IMR-90 (cell line): ENCODE data around the gene PCDHGB5. TPM values are rescaled to one million over a fixed set of nuclear protein-coding genes. Genes with fewer than 3 reads are reported as not detected.

Experiments
- ATAC-seq: fragments of 200-7000 bp; cut with Tn5 transposase; 2 replicates; pipeline ENCODE4 v1.9.1; 2020; ENCODE audit warnings: low read depth, mild to moderate bottlenecking, moderate library complexity
- BruUV-seq: library from RNA; stranded (reverse); fragments of 400-500 nt; replicated peaks from 2 replicates; lab custom pipeline; 2021; lab: Mats Ljungman, UMichigan
- CTCF ChIA-PET: fragments of 300-600 bp; formaldehyde crosslinking; extraction: SDS; loops from one replicate; lab custom pipeline; 2021; ENCODE audit warnings: antibody characterized with exemption; lab: Yijun Ruan, JAX
- POLR2A ChIA-PET: fragments of 300-600 bp; sonication (Branson Sonifier 250); formaldehyde crosslinking; loops from one replicate; lab custom pipeline; 2022; ENCODE audit warnings: antibody characterized with exemption; ENCODE audit not compliant: unreplicated experiment; lab: Charles Lee
- DNase-seq: peaks from one replicate; pipeline ENCODE4 v3.0.0; 2013
- H2AFZ ChIP-seq: replicated peaks from 2 replicates; pipeline ENCODE3; 2013; ENCODE audit warnings: low read length, mild to moderate bottlenecking; ENCODE audit not compliant: poor library complexity
- H2AK5ac ChIP-seq: 2 replicates; pipeline ENCODE4 v1.6.1; 2013; ENCODE audit warnings: low read depth, low read length, inconsistent platforms
- H2AK9ac ChIP-seq: replicated peaks from 2 replicates; pipeline ENCODE3; 2013; ENCODE audit warnings: mild to moderate bottlenecking, low read depth, low read length, moderate library complexity; ENCODE audit not compliant: poor library complexity
- H2BK120ac ChIP-seq: 2 replicates; pipeline ENCODE4 v1.6.1; 2013; ENCODE audit warnings: low read depth, low read length, inconsistent platforms
- H2BK15ac ChIP-seq: 3 replicates; pipeline ENCODE4 v1.6.1; 2013; ENCODE audit warnings: low read depth, low read length, inconsistent platforms
- H2BK20ac ChIP-seq: 2 replicates; pipeline ENCODE4 v1.6.1; 2013; ENCODE audit warnings: low read depth, mild to moderate bottlenecking, inconsistent platforms, low read length, moderate library complexity
- H2BK5ac ChIP-seq: 2 replicates; pipeline ENCODE4 v1.6.1; 2013; ENCODE audit warnings: mild to moderate bottlenecking, low read depth, low read length, inconsistent platforms; ENCODE audit not compliant: poor library complexity, severe bottlenecking
- H3K14ac ChIP-seq: replicated peaks from 2 replicates; pipeline ENCODE4 v1.6.1; 2013; ENCODE audit warnings: low read depth, low read length, inconsistent platforms
- H3K18ac ChIP-seq: 2 replicates; pipeline ENCODE4 v1.6.1; 2013; ENCODE audit warnings: low read depth, low read length, control low read depth
- H3K23ac ChIP-seq: 2 replicates; pipeline ENCODE4 v1.6.1; 2013; ENCODE audit warnings: low read depth, low read length, inconsistent platforms
- H3K27ac ChIP-seq: 2 replicates; pipeline ENCODE4 v1.5.1; 2013; ENCODE audit warnings: mild to moderate bottlenecking, control low read depth, low read length; ENCODE audit not compliant: insufficient read depth
- H3K27me3 ChIP-seq: 2 replicates; pipeline ENCODE4 v1.6.1; 2013; ENCODE audit warnings: low read length; ENCODE audit not compliant: control insufficient read depth, insufficient read depth
- H3K36me3 ChIP-seq: 2 replicates; pipeline ENCODE4 v1.6.1; 2013; ENCODE audit warnings: low read length, mixed read lengths; ENCODE audit not compliant: control insufficient read depth, insufficient read depth
- H3K4ac ChIP-seq: 2 replicates; pipeline ENCODE4 v1.6.1; 2013; ENCODE audit warnings: low read depth, low read length, inconsistent platforms
- H3K4me1 ChIP-seq: 2 replicates; pipeline ENCODE4 v1.6.1; 2013; ENCODE audit warnings: low read length, mixed read lengths; ENCODE audit not compliant: control insufficient read depth, insufficient read depth
- H3K4me2 ChIP-seq: 2 replicates; pipeline ENCODE4 v1.6.1; 2013; ENCODE audit warnings: low read depth, mild to moderate bottlenecking, control low read depth, low read length, moderate library complexity
- H3K4me3 ChIP-seq: 2 replicates; pipeline ENCODE4 v1.5.1; 2013; ENCODE audit warnings: low read depth, mild to moderate bottlenecking, control low read depth, low read length, moderate library complexity; ENCODE audit not compliant: insufficient read depth
- H3K56ac ChIP-seq: 2 replicates; pipeline ENCODE4 v1.6.1; 2013; ENCODE audit warnings: low read length, inconsistent platforms; ENCODE audit not compliant: insufficient read depth; ENCODE audit errors: extremely low read depth
- H3K79me1 ChIP-seq, 2 experiments: 2 replicates each; pipeline ENCODE4 v1.6.1; 2013; ENCODE audit warnings: low read length in 2 of 2, inconsistent platforms in 1 of 2, low read depth in 1 of 2
- H3K9ac ChIP-seq: 2 replicates; pipeline ENCODE4 v1.6.1; 2013; ENCODE audit warnings: low read depth, low read length, control low read depth
- H3K9me1 ChIP-seq: 2 replicates; pipeline ENCODE4 v1.6.1; 2013; ENCODE audit warnings: low read length, inconsistent platforms; ENCODE audit not compliant: insufficient read depth
- H3K9me3 ChIP-seq: 2 replicates; pipeline ENCODE4 v1.6.1; 2013; ENCODE audit warnings: low read length; ENCODE audit not compliant: control insufficient read depth, insufficient read depth
- H4K20me1 ChIP-seq: 2 replicates; pipeline ENCODE4 v1.6.1; 2013; ENCODE audit warnings: low read length, inconsistent platforms; ENCODE audit not compliant: insufficient read depth
- H4K5ac ChIP-seq: 2 replicates; pipeline ENCODE4 v1.6.1; 2013; ENCODE audit warnings: mild to moderate bottlenecking, low read depth, low read length, control low read depth
- H4K8ac ChIP-seq, 2 experiments: 2 replicates each; pipeline ENCODE4 v1.6.1; 2013; ENCODE audit warnings: low read depth in 2 of 2, low read length in 2 of 2, control low read depth in 1 of 2, inconsistent platforms in 1 of 2
- H4K91ac ChIP-seq: 2 replicates; pipeline ENCODE4 v1.6.1; 2013; ENCODE audit warnings: low read depth, low read length, inconsistent platforms; ENCODE audit not compliant: insufficient read depth
- CTCF ChIP-seq: conservative IDR thresholded peaks from 2 replicates; pipeline ENCODE4 v1.5.1; 2012; ENCODE audit warnings: mild to moderate bottlenecking, low read depth, low read length, improper control_type of control experiment
- MAFK ChIP-seq: IDR thresholded peaks from 2 replicates; pipeline ENCODE4 v1.6.1; 2012; ENCODE audit warnings: low read depth, low read length, improper control_type of control experiment
- MXI1 ChIP-seq: IDR thresholded peaks from 2 replicates; pipeline ENCODE4 v1.6.1; 2012; ENCODE audit warnings: low read depth, mild to moderate bottlenecking, low read length, moderate library complexity, borderline replicate concordance
- RAD21 ChIP-seq: IDR thresholded peaks from 2 replicates; pipeline ENCODE4 v1.6.1; 2012; ENCODE audit warnings: low read length, improper control_type of control experiment
- SMC3 ChIP-seq: fragments of 150-350 bp; IDR thresholded peaks from 2 replicates; pipeline ENCODE4 v1.6.1; 2016; ENCODE audit warnings: low read depth, mild to moderate bottlenecking, antibody characterized with exemption, low read length, moderate library complexity
- WGBS, 2 experiments: methylation state at CpG; one replicate each; pipeline versions ENCODE4 v1.1.5 to v1.1.7; 2013; ENCODE audit warnings: missing lambda C conversion rate in 2 of 2; ENCODE audit not compliant: insufficient read length in 1 of 2; ENCODE audit errors: extremely low coverage in 2 of 2; 5-methylcytosine and 5-hydroxymethylcytosine counted together
- dilution Hi-C: fragments of 300-500 bp; cut with HindIII; formaldehyde crosslinking; loops from one replicate; pipeline ENCODE4 v1.14.3; 2018; ENCODE audit warnings: low sequenced_read_pairs; ENCODE audit not compliant: unreplicated experiment
- in situ Hi-C: fragments of 300-500 bp; cut with MboI; formaldehyde crosslinking; loops from 3 replicates; pipeline ENCODE4 v1.14.3; 2019; ENCODE audit warnings: low sequenced_read_pairs, inconsistent platforms, mixed read lengths
- intact Hi-C: fragments of 100-400 bp; cut with micrococcal nuclease; formaldehyde crosslinking; loops from 2 replicates; pipeline ENCODE4 v1.10.0; 2022
- polyA plus RNA-seq, 3 experiments: library from polyadenylated mRNA; depleted of rRNA; stranded (reverse); fragments of >200 nt; gene quantifications; 2 replicates each; pipeline ENCODE4 v1.2.3, GENCODE V29; 2012; ENCODE audit warnings: low replicate concordance in 1 of 3
- total RNA-seq: library from RNA; depleted of rRNA; stranded (reverse); fragments of >200 nt; gene quantifications from 2 replicates; pipeline ENCODE4 v1.2.3, GENCODE V29; 2012

Gene PCDHGB5
- total and polyA plus RNA-seq, 2 of the 4 experiments (the other 2 are of a cell fraction): 17.2 to 20.0 TPM

- peak within 1 kb of the TSS; percentile 23 for H2AK9ac ChIP-seq
- H3K27ac ChIP-seq: peak within 1 kb of the TSS; percentile 65; the same call in 1 of the 2 replicates
- no peaks in the 10 kb centered on the region for H3K4me1 ChIP-seq
- H3K4me2 ChIP-seq: peak within 1 kb of the TSS; percentile 72
- no TSS peak for BruUV-seq
- peak; percentile 80 for DNase-seq
- H3K4me3 ChIP-seq: peak within 1 kb of the TSS; percentile 55
- WGBS, 2 experiments: 26% methylated on average over 20 of the region's 31 CpGs; no CpG with 5 or more reads in 1 of the 2 experiments
- no peak within 1 kb of the TSS for H3K14ac ChIP-seq
- peak within 1 kb of the TSS; percentile 28; the same call in 1 of the 2 replicates for H3K56ac ChIP-seq
- H3K23ac ChIP-seq: no peak within 1 kb of the TSS
- ATAC-seq: peak; percentile 77
- intact Hi-C loops: loop anchor here (1.0 to 5.0 kb wide), 2 partner anchors 86 to 111 kb away; no protein-coding TSS in a partner anchor
- peaks cover 50% of the 10 kb centered on the region for H3K9me3 ChIP-seq
- no peaks in the 10 kb centered on the region for H3K9me1 ChIP-seq
- no peak within 1 kb of the TSS for H2AK5ac ChIP-seq
- H4K20me1 ChIP-seq: no peaks in the 10 kb centered on the region
- in situ Hi-C loops: no loop called here
- peak within 1 kb of the TSS; percentile 62 for H3K9ac ChIP-seq
- dilution Hi-C loops: no loop called here
- ChIA-PET CTCF (interaction anchor here (0.5 to 2.8 kb wide), 19 partner anchors 11 to 1084 kb away, joined by 3 to 25 read pairs (median 4); partner anchors contain the start of genes PCDHB11, PCDHGA1, PCDHGB5 and TAF7), POLR2A (interaction anchor here (0.7 kb wide), 1 partner anchor 145 kb away, joined by 4 read pairs; no protein-coding TSS in a partner anchor)
- H2BK15ac ChIP-seq: no peak within 1 kb of the TSS
- H3K18ac ChIP-seq: no peak within 1 kb of the TSS; the same call in 1 of the 2 replicates
- H3K4ac ChIP-seq: no peak within 1 kb of the TSS
- peak within 1 kb of the TSS in 1 of 2 experiments; percentile 61; a peak in 2 of 4 replicates for H4K8ac ChIP-seq
- H3K27me3 ChIP-seq: no peaks in the 10 kb centered on the region
- peak within 1 kb of the TSS; percentile 85 for H2AFZ ChIP-seq
- H3K79me1 ChIP-seq: peaks cover 7 to 8% of the 10 kb centered on the region in 2 experiments; a peak in 2 of 4 replicates
- TF ChIP-seq MAFK: no peak
- TF ChIP-seq CTCF: peak; percentile 70
- no peak for TF ChIP-seq MXI1
- peak; percentile 61 for TF ChIP-seq RAD21
- peak; percentile 67 for TF ChIP-seq SMC3
- no peak within 1 kb of the TSS for H2BK20ac ChIP-seq
- no peak within 1 kb of the TSS for H2BK5ac ChIP-seq
- H3K36me3 ChIP-seq: peaks cover 11% of the 10 kb centered on the region; the same call in 1 of the 2 replicates
- 0 out of 2 replicates have a peak within 1 kb of the TSS, but pooled peaks have one; percentile 4 for H4K91ac ChIP-seq
- H4K5ac ChIP-seq: no peak within 1 kb of the TSS
- no peak within 1 kb of the TSS for H2BK120ac ChIP-seq
These were observed 15.2 kb downstream of the PCDHGB5 start, which contains the start of gene PCDHGA10 for GRCh38 chr5:141412854-141413539. PCDHGA10 (plus strand) TSS chr5:141412987; CDS start chr5:141413176, 189 bp downstream.
